Keratinocyte (primary cell): Measurements from ENCODE around the gene KIF18B.

Source experiments
- CTCF ChIP-seq, 3 experiments: IDR thresholded peaks in 1 of 3; conservative IDR thresholded peaks in 1 of 3; optimal IDR thresholded peaks in 1 of 3; 2 replicates in 2 of 3; 3 replicates in 1 of 3; pipeline versions ENCODE3 to v1.5.1; 2011; ENCODE audit warnings: low read length in 3 of 3, mild to moderate bottlenecking in 3 of 3, moderate library complexity in 2 of 3, control low read depth in 1 of 3, inconsistent platforms in 1 of 3; ENCODE audit not compliant: insufficient read depth in 2 of 3; ENCODE audit errors: extremely low read depth in 1 of 3
- EZH2 ChIP-seq: IDR thresholded peaks from one replicate; pipeline ENCODE4 v1.6.1; 2012; ENCODE audit warnings: inconsistent platforms, mild to moderate bottlenecking, low read length, moderate library complexity

GRCh38 chr17:44977814-44978550, 30.4 kb upstream of the KIF18B start:
- TF ChIP-seq CTCF (optimal IDR thresholded peaks at IDR 0.05 in 1 of 3, IDR thresholded peaks at IDR 0.05 in 1 of 3, conservative IDR thresholded peaks at IDR 0.05 in 1 of 3; ENCODE audit: extremely low read depth in 1 of 3, insufficient read depth in 2 of 3, low read length in 3 of 3) (no peak), EZH2 (no peak)
